OCI-LY1 (cell line): Measurements from ENCODE around the gene TRPM2.
"Not testable (repeated sequence)": the region's sequence is repeated elsewhere in the genome, so short reads cannot be mapped to it uniquely, and the experiment has no call there.

Source experiments
- CTCF ChIP-seq: fragments of 200-600 bp; sonication (generic), shearing (Covaris generic); IDR thresholded peaks from 2 replicates; pipeline ENCODE4 v1.5.1; 2017; ENCODE audit warnings: mild to moderate bottlenecking, antibody characterized with exemption, low read length, moderate library complexity, mixed read lengths
- EZH2 ChIP-seq: fragments of 200-600 bp; sonication (generic), shearing (Covaris generic); IDR thresholded peaks from 2 replicates; pipeline ENCODE4 v1.8.0; 2017; ENCODE audit warnings: borderline replicate concordance, mixed run types, mild to moderate bottlenecking, antibody characterized with exemption, low read length, moderate library complexity, mixed read lengths

GRCh38 chr21:44341726-44342458 lies 11.5 kb upstream of the TRPM2 start:
- TF ChIP-seq CTCF, EZH2: not testable (repeated sequence)
